ENCODE results near the gene POLR2J3. TPM values are rescaled to one million over a fixed set of nuclear protein-coding genes. Genes with fewer than 3 reads are reported as not detected.
"Not testable (repeated sequence)": the region's sequence is repeated elsewhere in the genome, so short reads cannot be mapped to it uniquely, and the experiment has no call there.

Gene POLR2J3
- total RNA-seq, 1 donor from 2014 or later, result 14.1 TPM

DNA sequence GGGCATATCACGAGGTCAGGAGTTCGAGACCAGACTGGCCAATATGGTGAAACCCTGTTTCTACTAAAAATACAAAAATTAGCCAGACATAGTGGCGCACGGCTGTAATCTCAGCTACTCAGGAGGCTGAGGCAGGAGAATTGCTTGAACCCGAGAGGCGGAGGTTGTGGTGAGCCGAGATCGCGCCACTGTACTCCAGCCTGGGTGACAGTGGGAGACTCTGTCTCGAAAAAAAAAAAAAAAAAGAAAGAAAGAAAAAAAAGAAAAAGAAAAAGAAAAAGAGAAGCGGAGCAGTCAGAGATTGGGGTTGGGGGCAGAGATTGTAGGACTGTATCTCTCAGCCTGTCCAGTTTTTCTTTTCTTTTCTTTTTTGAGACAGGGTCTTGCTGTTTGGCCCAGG, 29.6 kb downstream of the POLR2J3 start:
- H3K4me1 ChIP-seq, H3K27ac Mint-ChIP-seq, H3K36me3 ChIP-seq: not testable (repeated sequence)

DNA sequence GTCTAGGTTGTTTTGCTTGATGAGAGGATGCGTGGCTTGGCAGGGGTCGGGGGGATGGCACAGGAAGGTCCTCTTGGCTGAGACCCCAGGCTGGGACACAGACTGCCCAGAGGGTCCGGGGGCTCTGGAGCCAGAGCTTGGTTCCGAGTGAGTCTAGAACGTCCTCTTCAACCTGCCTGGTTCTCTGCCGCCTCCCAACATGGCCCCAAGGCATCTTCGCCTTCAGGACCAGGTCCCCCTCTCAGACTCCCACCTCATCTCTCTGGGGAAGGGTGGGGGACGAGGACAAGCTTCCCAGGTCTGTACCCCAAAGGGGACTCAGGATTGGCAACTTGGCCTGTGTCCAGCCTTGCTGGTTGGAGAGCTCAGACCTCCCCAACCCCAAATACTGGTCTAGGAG, 30.3 kb downstream of the POLR2J3 start:
- not testable (repeated sequence) for H3K79me2 ChIP-seq (ENCODE audit: low read depth); H3K4me1 ChIP-seq; H3K27me3 Mint-ChIP-seq (ENCODE audit: insufficient read depth, low read depth); H3F3A ChIP-seq (ENCODE audit: low read depth); H3K4me3 Mint-ChIP-seq; H3K27ac ChIP-seq; DNase-seq (ENCODE audit: low spot score); H3K9me3 ChIP-seq (ENCODE audit: low read depth); H4K20me1 ChIP-seq (ENCODE audit: low read depth); H2AFZ ChIP-seq (replicated peaks); H3K9ac ChIP-seq; H3K27ac Mint-ChIP-seq; H3K36me3 Mint-ChIP-seq; H3K36me3 ChIP-seq; H3K27me3 ChIP-seq; H3K4me1 Mint-ChIP-seq; H3K9me3 Mint-ChIP-seq; H3K4me2 ChIP-seq; H3K4me3 ChIP-seq

More for the DNA sequence above, 29.6 kb downstream of the POLR2J3 start:
- H3K9me3 ChIP-seq (ENCODE audit: low read depth); H3K4me2 ChIP-seq; H3K9ac ChIP-seq; H3K4me3 Mint-ChIP-seq; H3K27me3 Mint-ChIP-seq (ENCODE audit: insufficient read depth, low read depth); H3K27me3 ChIP-seq; DNase-seq (ENCODE audit: low spot score); H2AFZ ChIP-seq (replicated peaks); H3K4me3 ChIP-seq; H3K27ac ChIP-seq; H4K20me1 ChIP-seq (ENCODE audit: low read depth); H3K79me2 ChIP-seq (ENCODE audit: low read depth); H3K36me3 Mint-ChIP-seq; H3K9me3 Mint-ChIP-seq; H3F3A ChIP-seq (ENCODE audit: low read depth); H3K4me1 Mint-ChIP-seq: not testable (repeated sequence)

DNA sequence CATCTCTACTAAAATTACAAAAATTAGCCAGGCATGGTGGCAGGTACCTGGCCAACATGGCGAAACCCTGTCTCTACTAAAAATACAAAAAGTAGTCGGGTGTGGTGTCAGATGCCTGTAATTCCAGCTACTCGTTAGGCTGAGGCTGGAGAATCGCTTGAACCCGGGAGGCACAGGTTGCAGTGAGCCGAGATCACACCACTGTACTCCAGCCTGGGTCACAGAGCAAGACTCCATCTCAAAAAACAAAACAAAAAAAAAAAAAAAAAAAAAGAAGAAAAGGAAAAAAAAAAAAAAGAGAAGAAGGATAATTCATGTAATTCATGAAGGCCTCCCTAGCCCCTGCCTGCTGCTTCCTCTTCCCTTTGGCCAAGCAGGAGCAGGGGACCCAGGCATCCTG, 31.8 kb downstream of the POLR2J3 start:
- not testable (repeated sequence) for H3K4me3 ChIP-seq; H3K9me3 ChIP-seq (ENCODE audit: low read depth); H3K27me3 ChIP-seq; H3K36me3 Mint-ChIP-seq; H3K4me3 Mint-ChIP-seq; H3K27ac ChIP-seq; H2AFZ ChIP-seq (replicated peaks); H3K4me1 Mint-ChIP-seq; H3F3A ChIP-seq (ENCODE audit: low read depth); H3K9me3 Mint-ChIP-seq; H3K9ac ChIP-seq; H4K20me1 ChIP-seq (ENCODE audit: low read depth); H3K4me2 ChIP-seq; H3K27ac Mint-ChIP-seq; DNase-seq (ENCODE audit: low spot score); H3K4me1 ChIP-seq; H3K27me3 Mint-ChIP-seq (ENCODE audit: insufficient read depth, low read depth); H3K36me3 ChIP-seq; H3K79me2 ChIP-seq (ENCODE audit: low read depth)

DNA sequence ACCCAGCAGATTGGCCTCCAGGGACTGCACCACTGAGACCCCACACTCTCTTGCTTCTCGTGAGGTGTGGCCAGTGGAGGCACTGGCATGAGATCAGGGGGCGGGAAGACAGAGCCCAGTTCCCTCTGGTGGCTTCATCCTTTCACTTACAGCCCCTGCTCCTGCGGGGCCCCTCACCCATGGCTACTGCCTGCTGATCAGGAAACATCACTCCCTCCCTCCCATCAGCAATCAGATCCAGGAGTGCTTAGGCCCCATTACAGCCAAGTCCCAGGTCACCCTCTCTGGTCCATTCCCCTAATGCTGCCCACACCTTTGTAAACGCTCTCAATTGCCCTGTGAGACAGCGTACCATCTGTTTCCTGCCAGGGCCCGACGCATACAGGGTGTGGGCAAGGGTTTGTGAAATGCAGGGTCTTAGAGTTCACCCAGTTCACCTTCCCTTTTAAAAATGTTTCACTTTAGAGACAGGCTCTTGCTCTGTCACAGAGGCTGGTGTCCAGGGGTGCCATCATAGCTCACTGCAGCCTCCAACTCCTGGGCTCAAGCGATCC, 37.2 kb downstream of the POLR2J3 start:
- not testable (repeated sequence) for H3K9ac ChIP-seq; H3K27ac Mint-ChIP-seq; H3K27me3 ChIP-seq; H3K79me2 ChIP-seq (ENCODE audit: low read depth); DNase-seq (ENCODE audit: low spot score); H3K4me1 ChIP-seq; H3K27me3 Mint-ChIP-seq (ENCODE audit: insufficient read depth, low read depth); H3K27ac ChIP-seq; H4K20me1 ChIP-seq (ENCODE audit: low read depth); H3K36me3 Mint-ChIP-seq; H3K9me3 ChIP-seq (ENCODE audit: low read depth); H2AFZ ChIP-seq (replicated peaks); H3K4me3 Mint-ChIP-seq; H3K4me3 ChIP-seq; H3K9me3 Mint-ChIP-seq; H3K4me2 ChIP-seq; H3K36me3 ChIP-seq; H3K4me1 Mint-ChIP-seq; H3F3A ChIP-seq (ENCODE audit: low read depth)

DNA sequence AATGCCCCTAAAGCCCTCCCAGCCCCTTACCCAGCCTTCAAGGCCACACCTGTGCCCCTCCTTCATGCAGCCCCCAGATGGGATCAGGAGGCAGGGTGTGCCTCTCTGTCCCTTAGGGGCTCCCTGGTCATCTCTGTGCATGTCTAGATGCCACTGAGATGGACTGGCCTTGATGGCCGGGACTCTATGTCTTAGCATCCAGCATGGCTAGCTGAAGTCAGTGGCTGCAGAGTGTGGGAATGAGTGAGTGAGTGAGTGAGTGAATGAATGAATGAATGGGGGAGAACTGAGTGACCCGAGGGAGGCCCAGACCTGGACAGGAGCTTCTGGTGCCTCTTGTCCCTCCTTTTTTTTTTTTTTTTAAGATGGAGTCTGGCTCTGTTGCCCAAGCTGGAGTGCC, 40.3 kb downstream of the POLR2J3 start:
- not testable (repeated sequence) for H3K4me1 Mint-ChIP-seq; H3K4me1 ChIP-seq; H3K27ac ChIP-seq; DNase-seq (ENCODE audit: low spot score); H3K9me3 ChIP-seq (ENCODE audit: low read depth); H4K20me1 ChIP-seq (ENCODE audit: low read depth); H3F3A ChIP-seq (ENCODE audit: low read depth); H3K27me3 Mint-ChIP-seq (ENCODE audit: insufficient read depth, low read depth); H3K27me3 ChIP-seq; H3K4me2 ChIP-seq; H3K36me3 Mint-ChIP-seq; H3K27ac Mint-ChIP-seq; H2AFZ ChIP-seq (replicated peaks); H3K36me3 ChIP-seq; H3K4me3 ChIP-seq; H3K79me2 ChIP-seq (ENCODE audit: low read depth); H3K9ac ChIP-seq; H3K4me3 Mint-ChIP-seq; H3K9me3 Mint-ChIP-seq

DNA sequence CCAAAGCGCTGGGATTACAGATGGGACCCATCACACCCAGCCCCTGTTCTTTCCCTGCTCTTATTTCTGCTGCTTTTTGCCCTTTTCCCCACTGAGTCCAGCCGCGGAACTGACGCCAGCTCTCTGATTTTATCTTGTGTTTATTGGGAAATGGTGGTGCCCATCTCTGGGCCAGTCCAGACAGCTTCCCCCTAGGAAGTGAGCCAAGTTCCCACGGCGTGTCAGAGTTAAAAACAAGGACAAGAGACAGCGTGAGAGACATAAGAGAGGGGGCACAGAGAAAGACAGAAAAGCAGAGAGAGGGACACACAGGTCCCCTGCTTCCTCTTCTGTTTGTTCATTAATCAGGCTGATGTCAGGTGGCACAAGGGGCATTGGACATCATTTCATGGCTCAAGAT, 40.8 kb downstream of the POLR2J3 start:
- H3K36me3 ChIP-seq; H3K4me2 ChIP-seq; H4K20me1 ChIP-seq (ENCODE audit: low read depth); H3K27ac Mint-ChIP-seq; H3K27me3 ChIP-seq; H3K4me3 Mint-ChIP-seq; H3K9ac ChIP-seq; H3K4me3 ChIP-seq; H3K4me1 Mint-ChIP-seq; H3K79me2 ChIP-seq (ENCODE audit: low read depth); H3K36me3 Mint-ChIP-seq; DNase-seq (ENCODE audit: low spot score); H3K27ac ChIP-seq; H3K9me3 Mint-ChIP-seq; H3K4me1 ChIP-seq; H3K9me3 ChIP-seq (ENCODE audit: low read depth); H2AFZ ChIP-seq (replicated peaks); H3K27me3 Mint-ChIP-seq (ENCODE audit: insufficient read depth, low read depth); H3F3A ChIP-seq (ENCODE audit: low read depth): not testable (repeated sequence)

DNA sequence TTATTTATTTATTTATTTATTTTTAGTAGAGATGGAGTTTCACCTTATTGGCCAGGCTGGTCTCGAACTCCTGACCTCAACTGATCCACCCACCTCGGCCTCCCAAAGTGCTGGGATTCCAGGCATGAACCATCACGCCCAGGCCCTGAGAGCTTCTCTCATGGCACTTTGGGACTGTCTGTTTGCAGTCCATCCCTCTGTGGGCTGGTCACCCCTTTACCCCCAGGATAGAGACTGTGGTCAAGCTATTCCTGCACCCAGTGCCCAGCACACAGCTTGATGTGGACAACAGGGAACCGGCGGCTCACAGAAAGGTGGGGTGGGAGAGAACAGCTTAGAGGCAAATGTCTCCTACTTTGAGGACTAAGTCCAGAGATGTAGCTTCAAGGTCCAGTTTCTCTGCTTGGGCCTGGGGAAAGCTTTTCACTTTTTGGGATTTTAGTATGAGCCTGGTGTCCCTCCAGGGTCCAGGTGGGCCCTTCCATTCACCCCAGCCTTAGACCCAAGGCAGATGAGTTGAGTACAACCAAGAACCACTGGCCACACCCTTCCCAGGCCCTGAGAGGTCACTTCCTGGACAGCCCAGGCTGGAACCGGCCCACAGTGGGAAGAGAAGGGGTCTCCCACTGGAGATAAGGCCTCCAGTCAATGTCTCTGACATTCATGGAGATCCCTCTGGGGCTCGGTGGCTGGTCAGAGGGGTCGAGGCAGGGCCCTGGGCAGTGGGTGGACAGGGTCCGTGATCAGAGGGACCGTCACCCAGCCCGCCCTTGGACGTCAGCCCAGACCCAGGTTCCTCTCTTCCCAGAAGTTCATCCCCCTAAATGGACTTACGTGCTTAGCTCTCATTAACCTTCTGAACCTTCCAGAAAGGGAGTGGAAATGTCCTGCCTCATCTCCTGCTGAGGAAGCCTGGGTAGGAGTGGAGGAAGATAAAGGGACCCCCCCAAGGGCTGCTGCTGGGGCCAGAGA, 44.3 kb downstream of the POLR2J3 start:
- H3K4me1 Mint-ChIP-seq; H3K4me3 Mint-ChIP-seq; H3K4me2 ChIP-seq; H2AFZ ChIP-seq (replicated peaks); H3K36me3 ChIP-seq; H3K4me3 ChIP-seq; H3K27ac ChIP-seq; H4K20me1 ChIP-seq (ENCODE audit: low read depth); H3K79me2 ChIP-seq (ENCODE audit: low read depth); H3K9ac ChIP-seq; H3K27ac Mint-ChIP-seq; H3K9me3 Mint-ChIP-seq; H3K4me1 ChIP-seq; H3F3A ChIP-seq (ENCODE audit: low read depth); H3K27me3 ChIP-seq; H3K9me3 ChIP-seq (ENCODE audit: low read depth); H3K36me3 Mint-ChIP-seq; H3K27me3 Mint-ChIP-seq (ENCODE audit: insufficient read depth, low read depth); DNase-seq (ENCODE audit: low spot score): not testable (repeated sequence)

DNA sequence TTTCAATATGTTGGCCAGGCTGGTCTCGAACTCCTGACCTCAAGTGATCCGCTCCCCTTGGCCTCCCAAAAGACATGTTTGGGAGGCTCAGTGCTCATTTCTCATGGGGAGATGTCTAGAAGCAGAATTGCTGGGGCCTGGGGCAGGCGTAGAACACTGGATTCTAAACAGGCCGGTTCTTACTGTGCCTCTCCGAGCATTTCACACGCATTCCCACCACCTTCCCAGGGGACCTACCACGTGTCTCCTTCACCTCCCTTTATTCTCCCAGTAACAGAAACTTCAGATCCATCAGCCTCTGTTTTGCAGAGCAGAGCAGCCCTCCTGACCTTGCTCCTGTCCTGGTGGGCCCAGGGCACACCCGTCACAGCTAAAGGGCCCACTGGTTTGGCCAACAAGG, 45.2 kb downstream of the POLR2J3 start:
- not testable (repeated sequence) for H3K27me3 Mint-ChIP-seq (ENCODE audit: insufficient read depth, low read depth); H3K36me3 Mint-ChIP-seq; H3F3A ChIP-seq (ENCODE audit: low read depth); H3K4me2 ChIP-seq; H3K4me3 Mint-ChIP-seq; H3K4me1 ChIP-seq; H3K27ac Mint-ChIP-seq; H3K9me3 ChIP-seq (ENCODE audit: low read depth); H3K4me3 ChIP-seq; DNase-seq (ENCODE audit: low spot score); H2AFZ ChIP-seq (replicated peaks); H3K36me3 ChIP-seq; H3K27ac ChIP-seq; H4K20me1 ChIP-seq (ENCODE audit: low read depth); H3K9ac ChIP-seq; H3K9me3 Mint-ChIP-seq; H3K27me3 ChIP-seq; H3K79me2 ChIP-seq (ENCODE audit: low read depth); H3K4me1 Mint-ChIP-seq
